IMR-90 (cell line): ENCODE data around the gene SRC. TPM values are rescaled to one million over a fixed set of nuclear protein-coding genes. Genes with fewer than 3 reads are reported as not detected.

Source experiments
- ATAC-seq: fragments of 200-7000 bp; cut with Tn5 transposase; 2 replicates; pipeline ENCODE4 v1.9.1; 2020; ENCODE audit warnings: low read depth, mild to moderate bottlenecking, moderate library complexity
- BruUV-seq: library from RNA; stranded (reverse); fragments of 400-500 nt; replicated peaks from 2 replicates; lab custom pipeline; 2021; lab: Mats Ljungman, UMichigan
- CTCF ChIA-PET: fragments of 300-600 bp; formaldehyde crosslinking; extraction: SDS; loops from one replicate; lab custom pipeline; 2021; ENCODE audit warnings: antibody characterized with exemption; lab: Yijun Ruan, JAX
- POLR2A ChIA-PET: fragments of 300-600 bp; sonication (Branson Sonifier 250); formaldehyde crosslinking; loops from one replicate; lab custom pipeline; 2022; ENCODE audit warnings: antibody characterized with exemption; ENCODE audit not compliant: unreplicated experiment; lab: Charles Lee
- DNase-seq: peaks from one replicate; pipeline ENCODE4 v3.0.0; 2013
- H2AFZ ChIP-seq: replicated peaks from 2 replicates; pipeline ENCODE3; 2013; ENCODE audit warnings: low read length, mild to moderate bottlenecking; ENCODE audit not compliant: poor library complexity
- H2AK5ac ChIP-seq: 2 replicates; pipeline ENCODE4 v1.6.1; 2013; ENCODE audit warnings: low read depth, low read length, inconsistent platforms
- H2AK9ac ChIP-seq: replicated peaks from 2 replicates; pipeline ENCODE3; 2013; ENCODE audit warnings: mild to moderate bottlenecking, low read depth, low read length, moderate library complexity; ENCODE audit not compliant: poor library complexity
- H2BK120ac ChIP-seq: 2 replicates; pipeline ENCODE4 v1.6.1; 2013; ENCODE audit warnings: low read depth, low read length, inconsistent platforms
- H2BK15ac ChIP-seq: 3 replicates; pipeline ENCODE4 v1.6.1; 2013; ENCODE audit warnings: low read depth, low read length, inconsistent platforms
- H2BK20ac ChIP-seq: 2 replicates; pipeline ENCODE4 v1.6.1; 2013; ENCODE audit warnings: low read depth, mild to moderate bottlenecking, inconsistent platforms, low read length, moderate library complexity
- H2BK5ac ChIP-seq: 2 replicates; pipeline ENCODE4 v1.6.1; 2013; ENCODE audit warnings: mild to moderate bottlenecking, low read depth, low read length, inconsistent platforms; ENCODE audit not compliant: poor library complexity, severe bottlenecking
- H3K14ac ChIP-seq: replicated peaks from 2 replicates; pipeline ENCODE4 v1.6.1; 2013; ENCODE audit warnings: low read depth, low read length, inconsistent platforms
- H3K18ac ChIP-seq: 2 replicates; pipeline ENCODE4 v1.6.1; 2013; ENCODE audit warnings: low read depth, low read length, control low read depth
- H3K23ac ChIP-seq: 2 replicates; pipeline ENCODE4 v1.6.1; 2013; ENCODE audit warnings: low read depth, low read length, inconsistent platforms
- H3K27ac ChIP-seq: 2 replicates; pipeline ENCODE4 v1.5.1; 2013; ENCODE audit warnings: mild to moderate bottlenecking, control low read depth, low read length; ENCODE audit not compliant: insufficient read depth
- H3K27me3 ChIP-seq: 2 replicates; pipeline ENCODE4 v1.6.1; 2013; ENCODE audit warnings: low read length; ENCODE audit not compliant: control insufficient read depth, insufficient read depth
- H3K36me3 ChIP-seq: 2 replicates; pipeline ENCODE4 v1.6.1; 2013; ENCODE audit warnings: low read length, mixed read lengths; ENCODE audit not compliant: control insufficient read depth, insufficient read depth
- H3K4ac ChIP-seq: 2 replicates; pipeline ENCODE4 v1.6.1; 2013; ENCODE audit warnings: low read depth, low read length, inconsistent platforms
- H3K4me1 ChIP-seq: 2 replicates; pipeline ENCODE4 v1.6.1; 2013; ENCODE audit warnings: low read length, mixed read lengths; ENCODE audit not compliant: control insufficient read depth, insufficient read depth
- H3K4me2 ChIP-seq: 2 replicates; pipeline ENCODE4 v1.6.1; 2013; ENCODE audit warnings: low read depth, mild to moderate bottlenecking, control low read depth, low read length, moderate library complexity
- H3K4me3 ChIP-seq: 2 replicates; pipeline ENCODE4 v1.5.1; 2013; ENCODE audit warnings: low read depth, mild to moderate bottlenecking, control low read depth, low read length, moderate library complexity; ENCODE audit not compliant: insufficient read depth
- H3K56ac ChIP-seq: 2 replicates; pipeline ENCODE4 v1.6.1; 2013; ENCODE audit warnings: low read length, inconsistent platforms; ENCODE audit not compliant: insufficient read depth; ENCODE audit errors: extremely low read depth
- H3K79me1 ChIP-seq, 2 experiments: 2 replicates each; pipeline ENCODE4 v1.6.1; 2013; ENCODE audit warnings: low read length in 2 of 2, inconsistent platforms in 1 of 2, low read depth in 1 of 2
- H3K9ac ChIP-seq: 2 replicates; pipeline ENCODE4 v1.6.1; 2013; ENCODE audit warnings: low read depth, low read length, control low read depth
- H3K9me1 ChIP-seq: 2 replicates; pipeline ENCODE4 v1.6.1; 2013; ENCODE audit warnings: low read length, inconsistent platforms; ENCODE audit not compliant: insufficient read depth
- H3K9me3 ChIP-seq: 2 replicates; pipeline ENCODE4 v1.6.1; 2013; ENCODE audit warnings: low read length; ENCODE audit not compliant: control insufficient read depth, insufficient read depth
- H4K20me1 ChIP-seq: 2 replicates; pipeline ENCODE4 v1.6.1; 2013; ENCODE audit warnings: low read length, inconsistent platforms; ENCODE audit not compliant: insufficient read depth
- H4K5ac ChIP-seq: 2 replicates; pipeline ENCODE4 v1.6.1; 2013; ENCODE audit warnings: mild to moderate bottlenecking, low read depth, low read length, control low read depth
- H4K8ac ChIP-seq, 2 experiments: 2 replicates each; pipeline ENCODE4 v1.6.1; 2013; ENCODE audit warnings: low read depth in 2 of 2, low read length in 2 of 2, control low read depth in 1 of 2, inconsistent platforms in 1 of 2
- H4K91ac ChIP-seq: 2 replicates; pipeline ENCODE4 v1.6.1; 2013; ENCODE audit warnings: low read depth, low read length, inconsistent platforms; ENCODE audit not compliant: insufficient read depth
- BHLHE40 ChIP-seq: fragments of 150-350 bp; IDR thresholded peaks from 2 replicates; pipeline ENCODE4 v1.6.1; 2016; ENCODE audit warnings: mild to moderate bottlenecking, low read depth, low read length
- CEBPB ChIP-seq: IDR thresholded peaks from 2 replicates; pipeline ENCODE4 v1.6.1; 2012; ENCODE audit warnings: low read depth, low read length, improper control_type of control experiment
- CHD1 ChIP-seq: IDR thresholded peaks from 2 replicates; pipeline ENCODE4 v1.6.1; 2012; ENCODE audit warnings: low read depth, low read length, improper control_type of control experiment
- FOS ChIP-seq: fragments of 150-350 bp; IDR thresholded peaks from 2 replicates; pipeline ENCODE4 v1.6.1; 2016; ENCODE audit warnings: low read depth, low read length
- MAFK ChIP-seq: IDR thresholded peaks from 2 replicates; pipeline ENCODE4 v1.6.1; 2012; ENCODE audit warnings: low read depth, low read length, improper control_type of control experiment
- MAZ ChIP-seq: IDR thresholded peaks from 2 replicates; pipeline ENCODE4 v1.6.1; 2012; ENCODE audit warnings: low read depth, mild to moderate bottlenecking, low read length, improper control_type of control experiment, moderate library complexity, borderline replicate concordance
- MXI1 ChIP-seq: IDR thresholded peaks from 2 replicates; pipeline ENCODE4 v1.6.1; 2012; ENCODE audit warnings: low read depth, mild to moderate bottlenecking, low read length, moderate library complexity, borderline replicate concordance
- NFE2L2 ChIP-seq: fragments of 150-350 bp; IDR thresholded peaks from 2 replicates; pipeline ENCODE4 v1.6.1; 2016; ENCODE audit warnings: low read depth, mild to moderate bottlenecking, low read length
- POLR2A ChIP-seq: IDR thresholded peaks from 2 replicates; pipeline ENCODE4 v1.6.1; 2012; ENCODE audit warnings: mild to moderate bottlenecking, low read depth, low read length
- RAD21 ChIP-seq: IDR thresholded peaks from 2 replicates; pipeline ENCODE4 v1.6.1; 2012; ENCODE audit warnings: low read length, improper control_type of control experiment
- RCOR1 ChIP-seq: IDR thresholded peaks from 2 replicates; pipeline ENCODE4 v1.6.1; 2012; ENCODE audit warnings: mild to moderate bottlenecking, low read length, improper control_type of control experiment; ENCODE audit not compliant: insufficient replicate concordance
- RFX5 ChIP-seq: IDR thresholded peaks from 2 replicates; pipeline ENCODE4 v1.8.0; 2012; ENCODE audit warnings: low read depth, mild to moderate bottlenecking, low read length, moderate library complexity
- SMC3 ChIP-seq: fragments of 150-350 bp; IDR thresholded peaks from 2 replicates; pipeline ENCODE4 v1.6.1; 2016; ENCODE audit warnings: low read depth, mild to moderate bottlenecking, antibody characterized with exemption, low read length, moderate library complexity
- WGBS, 2 experiments: methylation state at CpG; one replicate each; pipeline versions ENCODE4 v1.1.5 to v1.1.7; 2013; ENCODE audit warnings: missing lambda C conversion rate in 2 of 2; ENCODE audit not compliant: insufficient read length in 1 of 2; ENCODE audit errors: extremely low coverage in 2 of 2; 5-methylcytosine and 5-hydroxymethylcytosine counted together
- dilution Hi-C: fragments of 300-500 bp; cut with HindIII; formaldehyde crosslinking; loops from one replicate; pipeline ENCODE4 v1.14.3; 2018; ENCODE audit warnings: low sequenced_read_pairs; ENCODE audit not compliant: unreplicated experiment
- in situ Hi-C: fragments of 300-500 bp; cut with MboI; formaldehyde crosslinking; loops from 3 replicates; pipeline ENCODE4 v1.14.3; 2019; ENCODE audit warnings: low sequenced_read_pairs, inconsistent platforms, mixed read lengths
- intact Hi-C: fragments of 100-400 bp; cut with micrococcal nuclease; formaldehyde crosslinking; loops from 2 replicates; pipeline ENCODE4 v1.10.0; 2022
- polyA plus RNA-seq, 3 experiments: library from polyadenylated mRNA; depleted of rRNA; stranded (reverse); fragments of >200 nt; gene quantifications; 2 replicates each; pipeline ENCODE4 v1.2.3, GENCODE V29; 2012; ENCODE audit warnings: low replicate concordance in 1 of 3
- total RNA-seq: library from RNA; depleted of rRNA; stranded (reverse); fragments of >200 nt; gene quantifications from 2 replicates; pipeline ENCODE4 v1.2.3, GENCODE V29; 2012
- TF ChIP-seq, protein P1 (sequence below): fragments of 150-350 bp; IDR thresholded peaks from 2 replicates; pipeline ENCODE4 v1.6.1; 2017; ENCODE audit warnings: mild to moderate bottlenecking, antibody characterized with exemption, low read length, low read depth
- TF ChIP-seq, protein P2 (sequence below): conservative IDR thresholded peaks from 2 replicates; pipeline ENCODE4 v1.5.1; 2012; ENCODE audit warnings: mild to moderate bottlenecking, low read depth, low read length, improper control_type of control experiment

Gene SRC
- total and polyA plus RNA-seq, 2 of the 4 experiments (the other 2 are of a cell fraction): 7.0 to 24.2 TPM

DNA sequence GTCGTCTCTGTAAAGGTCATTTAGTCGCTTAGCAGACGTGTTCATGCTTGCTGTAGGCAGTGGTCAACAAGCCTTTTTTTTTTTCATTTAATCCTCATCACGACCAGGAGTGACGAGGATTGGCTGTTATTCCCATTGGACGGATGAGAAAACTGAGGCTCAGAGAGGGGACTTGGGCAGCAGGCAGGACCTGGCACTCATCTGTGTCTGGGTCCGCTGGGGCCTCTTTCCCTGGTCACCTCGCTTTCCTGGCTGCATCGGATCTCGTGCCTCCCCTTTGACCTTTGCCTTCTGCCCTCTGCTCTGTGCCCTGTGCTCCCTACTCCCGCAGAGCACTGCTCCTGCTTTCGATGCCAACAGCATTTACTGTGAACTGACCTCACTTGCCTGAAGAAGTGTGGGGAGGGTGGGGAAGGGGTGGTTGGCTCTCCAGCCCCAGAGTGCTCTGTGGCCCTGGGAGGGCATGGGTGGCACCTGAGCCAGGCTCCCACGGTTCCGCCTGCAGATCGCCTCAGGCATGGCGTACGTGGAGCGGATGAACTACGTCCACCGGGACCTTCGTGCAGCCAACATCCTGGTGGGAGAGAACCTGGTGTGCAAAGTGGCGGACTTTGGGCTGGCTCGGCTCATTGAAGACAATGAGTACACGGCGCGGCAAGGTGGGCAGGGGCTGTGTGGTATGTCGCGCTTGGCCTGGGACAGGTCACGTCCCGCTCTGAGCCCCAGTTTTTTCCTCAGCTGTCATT is 56.2 kb downstream of the SRC start:
- dilution Hi-C loops (no loop called here), intact Hi-C loops (no loop called here), in situ Hi-C loops (no loop called here)
- CTCF ChIA-PET: no interaction called here
- H4K8ac ChIP-seq: no peak overlapping the region
- H2BK120ac ChIP-seq: no peak overlapping the region
- no peaks in the 10 kb centered on the region; a peak in 1 of 4 replicates for H3K79me1 ChIP-seq
- no peak overlapping the region for H3K56ac ChIP-seq
- H3K18ac ChIP-seq: no peak overlapping the region
- no peak overlapping the region for H3K4me2 ChIP-seq
- no peak overlapping the region for H2AFZ ChIP-seq
- H3K27me3 ChIP-seq: no peaks in the 10 kb centered on the region
- H3K23ac ChIP-seq: no peak overlapping the region
- H3K36me3 ChIP-seq: peaks cover 41% of the 10 kb centered on the region
- H2BK15ac ChIP-seq: no peak overlapping the region
- ATAC-seq: no peak
- POLR2A ChIA-PET: no interaction called here
- peaks cover 5% of the 10 kb centered on the region; the same call in 1 of the 2 replicates for H3K9me1 ChIP-seq
- H4K91ac ChIP-seq: no peak overlapping the region
- H2AK9ac ChIP-seq: no peak overlapping the region
- BruUV-seq: no TSS peak
- no peak overlapping the region for H2BK20ac ChIP-seq
- 84% methylated on average over 14 of the region's 30 CpGs; no CpG with 5 or more reads in 1 of the 2 experiments for WGBS, 2 experiments
- no peak overlapping the region for H4K5ac ChIP-seq
- H2BK5ac ChIP-seq: no peak overlapping the region
- H3K4me1 ChIP-seq: peaks cover 2% of the 10 kb centered on the region; the same call in 1 of the 2 replicates
- H4K20me1 ChIP-seq: peaks cover 11% of the 10 kb centered on the region; the same call in 1 of the 2 replicates
- H3K27ac ChIP-seq: no peak overlapping the region
- no peak overlapping the region for H3K4me3 ChIP-seq
- no peaks in the 10 kb centered on the region for H3K9me3 ChIP-seq
- no peak overlapping the region for H2AK5ac ChIP-seq
- no peak overlapping the region for H3K4ac ChIP-seq
- no peak overlapping the region for H3K9ac ChIP-seq
- H3K14ac ChIP-seq: no peak overlapping the region
- DNase-seq: no peak
- TF ChIP-seq RFX5: no peak
- no peak for TF ChIP-seq CEBPB
- TF ChIP-seq FOS: no peak
- no peak for TF ChIP-seq MAZ
- TF ChIP-seq MXI1: no peak
- no peak for TF ChIP-seq SMC3
- no peak for TF ChIP-seq CHD1
- TF ChIP-seq, protein P1, sequence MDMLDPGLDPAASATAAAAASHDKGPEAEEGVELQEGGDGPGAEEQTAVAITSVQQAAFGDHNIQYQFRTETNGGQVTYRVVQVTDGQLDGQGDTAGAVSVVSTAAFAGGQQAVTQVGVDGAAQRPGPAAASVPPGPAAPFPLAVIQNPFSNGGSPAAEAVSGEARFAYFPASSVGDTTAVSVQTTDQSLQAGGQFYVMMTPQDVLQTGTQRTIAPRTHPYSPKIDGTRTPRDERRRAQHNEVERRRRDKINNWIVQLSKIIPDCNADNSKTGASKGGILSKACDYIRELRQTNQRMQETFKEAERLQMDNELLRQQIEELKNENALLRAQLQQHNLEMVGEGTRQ: no peak
- no peak for TF ChIP-seq RAD21
- TF ChIP-seq MAFK: no peak
- TF ChIP-seq, protein P2, sequence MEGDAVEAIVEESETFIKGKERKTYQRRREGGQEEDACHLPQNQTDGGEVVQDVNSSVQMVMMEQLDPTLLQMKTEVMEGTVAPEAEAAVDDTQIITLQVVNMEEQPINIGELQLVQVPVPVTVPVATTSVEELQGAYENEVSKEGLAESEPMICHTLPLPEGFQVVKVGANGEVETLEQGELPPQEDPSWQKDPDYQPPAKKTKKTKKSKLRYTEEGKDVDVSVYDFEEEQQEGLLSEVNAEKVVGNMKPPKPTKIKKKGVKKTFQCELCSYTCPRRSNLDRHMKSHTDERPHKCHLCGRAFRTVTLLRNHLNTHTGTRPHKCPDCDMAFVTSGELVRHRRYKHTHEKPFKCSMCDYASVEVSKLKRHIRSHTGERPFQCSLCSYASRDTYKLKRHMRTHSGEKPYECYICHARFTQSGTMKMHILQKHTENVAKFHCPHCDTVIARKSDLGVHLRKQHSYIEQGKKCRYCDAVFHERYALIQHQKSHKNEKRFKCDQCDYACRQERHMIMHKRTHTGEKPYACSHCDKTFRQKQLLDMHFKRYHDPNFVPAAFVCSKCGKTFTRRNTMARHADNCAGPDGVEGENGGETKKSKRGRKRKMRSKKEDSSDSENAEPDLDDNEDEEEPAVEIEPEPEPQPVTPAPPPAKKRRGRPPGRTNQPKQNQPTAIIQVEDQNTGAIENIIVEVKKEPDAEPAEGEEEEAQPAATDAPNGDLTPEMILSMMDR: no peak
- TF ChIP-seq RCOR1: no peak
- TF ChIP-seq BHLHE40: no peak
- TF ChIP-seq POLR2A: no peak
- TF ChIP-seq NFE2L2: no peak
